Neural progenitor cell (in vitro differentiated cells): Measurements from ENCODE around the gene STARD8.

Experiments used
- EZH2 ChIP-seq: fragments of 200-600 bp; sonication (generic); IDR thresholded peaks from 2 replicates; pipeline ENCODE4 v1.6.1; 2017; ENCODE audit warnings: antibody characterized with exemption, mild to moderate bottlenecking, moderate library complexity
- EZH2phosphoT487 ChIP-seq: fragments of 200-600 bp; sonication (generic); IDR thresholded peaks from 2 replicates; pipeline ENCODE4 v1.6.1; 2017; ENCODE audit warnings: antibody characterized with exemption
- TF ChIP-seq, protein P1 (sequence below): fragments of 200-600 bp; sonication (generic); IDR thresholded peaks from 2 replicates; pipeline ENCODE4 v1.5.1; 2017; ENCODE audit warnings: antibody characterized with exemption, mild to moderate bottlenecking

DNA sequence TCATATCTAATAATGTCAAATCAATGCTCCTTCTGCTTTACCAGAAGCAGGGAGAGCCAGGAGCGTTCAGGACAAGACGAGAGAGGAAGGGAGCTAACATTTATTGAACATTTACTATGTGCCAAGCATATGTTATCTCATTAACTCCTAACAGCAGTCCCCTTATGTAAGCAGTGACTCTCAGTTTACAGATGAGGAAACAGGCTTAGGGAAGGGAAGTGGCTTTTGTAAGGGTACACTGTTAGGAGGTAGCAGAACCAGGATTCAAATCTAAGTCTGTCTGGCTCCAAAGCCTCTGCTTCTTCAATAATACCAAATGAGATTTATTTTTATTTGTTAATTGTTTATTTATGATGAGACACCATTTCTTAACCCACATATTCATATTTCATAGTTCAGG is 2.6 kb upstream of the STARD8 start:
- TF ChIP-seq EZH2: no peak
- TF ChIP-seq, protein P1, sequence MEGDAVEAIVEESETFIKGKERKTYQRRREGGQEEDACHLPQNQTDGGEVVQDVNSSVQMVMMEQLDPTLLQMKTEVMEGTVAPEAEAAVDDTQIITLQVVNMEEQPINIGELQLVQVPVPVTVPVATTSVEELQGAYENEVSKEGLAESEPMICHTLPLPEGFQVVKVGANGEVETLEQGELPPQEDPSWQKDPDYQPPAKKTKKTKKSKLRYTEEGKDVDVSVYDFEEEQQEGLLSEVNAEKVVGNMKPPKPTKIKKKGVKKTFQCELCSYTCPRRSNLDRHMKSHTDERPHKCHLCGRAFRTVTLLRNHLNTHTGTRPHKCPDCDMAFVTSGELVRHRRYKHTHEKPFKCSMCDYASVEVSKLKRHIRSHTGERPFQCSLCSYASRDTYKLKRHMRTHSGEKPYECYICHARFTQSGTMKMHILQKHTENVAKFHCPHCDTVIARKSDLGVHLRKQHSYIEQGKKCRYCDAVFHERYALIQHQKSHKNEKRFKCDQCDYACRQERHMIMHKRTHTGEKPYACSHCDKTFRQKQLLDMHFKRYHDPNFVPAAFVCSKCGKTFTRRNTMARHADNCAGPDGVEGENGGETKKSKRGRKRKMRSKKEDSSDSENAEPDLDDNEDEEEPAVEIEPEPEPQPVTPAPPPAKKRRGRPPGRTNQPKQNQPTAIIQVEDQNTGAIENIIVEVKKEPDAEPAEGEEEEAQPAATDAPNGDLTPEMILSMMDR: no peak
- no peak for TF ChIP-seq EZH2phosphoT487
